Neural cell (in vitro differentiated cells): ENCODE data around the gene NOL4L.

Experiments
- CTCF ChIP-seq: fragments of 450-650 bp; IDR thresholded peaks from 2 replicates; pipeline ENCODE4 v1.5.1; 2014; ENCODE audit warnings: antibody characterized with exemption, mild to moderate bottlenecking, moderate library complexity; ENCODE audit not compliant: poor library complexity, severe bottlenecking
- EP300 ChIP-seq: fragments of 450-650 bp; conservative IDR thresholded peaks from 2 replicates; pipeline ENCODE4 v1.6.1; 2014; ENCODE audit warnings: antibody characterized with exemption, mild to moderate bottlenecking, moderate library complexity; ENCODE audit not compliant: poor library complexity, severe bottlenecking
- EZH2 ChIP-seq: fragments of 200-600, 300-800 bp; shearing (Covaris generic), sonication (generic); IDR thresholded peaks from 2 replicates; pipeline ENCODE4 v1.6.1; 2014; ENCODE audit warnings: antibody characterized with exemption, low read length, borderline replicate concordance, mild to moderate bottlenecking; ENCODE audit not compliant: insufficient read depth, poor library complexity, severe bottlenecking
- MXI1 ChIP-seq: fragments of 450-650 bp; conservative IDR thresholded peaks from 2 replicates; pipeline ENCODE4 v1.6.1; 2014; ENCODE audit warnings: antibody characterized with exemption, mild to moderate bottlenecking; ENCODE audit not compliant: poor library complexity, severe bottlenecking
- POLR2AphosphoS5 ChIP-seq: IDR thresholded peaks from 2 replicates; pipeline ENCODE4 v1.6.1; 2012
- RAD21 ChIP-seq: fragments of 450-650 bp; conservative IDR thresholded peaks from 2 replicates; pipeline ENCODE4 v1.6.1; 2014; ENCODE audit warnings: antibody characterized with exemption, mild to moderate bottlenecking, moderate library complexity
- REST ChIP-seq: IDR thresholded peaks from 2 replicates; pipeline ENCODE4 v1.6.1; 2012; ENCODE audit warnings: borderline replicate concordance
- TAF1 ChIP-seq: IDR thresholded peaks from 2 replicates; pipeline ENCODE4 v1.6.1; 2012; ENCODE audit warnings: low read depth

GRCh38 chr20:32631933-32632460 lies 46.9 kb upstream of the NOL4L start:
- TF ChIP-seq EP300 = no peak
- no peak for TF ChIP-seq POLR2AphosphoS5
- no peak for TF ChIP-seq CTCF
- TF ChIP-seq MXI1 = no peak
- no peak for TF ChIP-seq REST
- no peak for TF ChIP-seq EZH2
- TF ChIP-seq RAD21 = no peak
- TF ChIP-seq TAF1 = no peak
